UCSD-AML1 (cell line): ENCODE data around the gene SNX3.

ENCODE experiments used
- DNase-seq: peaks from one replicate; lab custom pipeline; 2025; ENCODE audit not compliant: unreplicated experiment; lab: John Stamatoyannopoulos, UW

The SNX3 gene

GRCh38 chr6:108171291-108171917 lies 89.4 kb downstream of the SNX3 start:
- no peak for DNase-seq

- no peak for DNase-seq
Observed at GRCh38 chr6:108170332-108171290, 90.2 kb downstream of the SNX3 start.

DNA sequence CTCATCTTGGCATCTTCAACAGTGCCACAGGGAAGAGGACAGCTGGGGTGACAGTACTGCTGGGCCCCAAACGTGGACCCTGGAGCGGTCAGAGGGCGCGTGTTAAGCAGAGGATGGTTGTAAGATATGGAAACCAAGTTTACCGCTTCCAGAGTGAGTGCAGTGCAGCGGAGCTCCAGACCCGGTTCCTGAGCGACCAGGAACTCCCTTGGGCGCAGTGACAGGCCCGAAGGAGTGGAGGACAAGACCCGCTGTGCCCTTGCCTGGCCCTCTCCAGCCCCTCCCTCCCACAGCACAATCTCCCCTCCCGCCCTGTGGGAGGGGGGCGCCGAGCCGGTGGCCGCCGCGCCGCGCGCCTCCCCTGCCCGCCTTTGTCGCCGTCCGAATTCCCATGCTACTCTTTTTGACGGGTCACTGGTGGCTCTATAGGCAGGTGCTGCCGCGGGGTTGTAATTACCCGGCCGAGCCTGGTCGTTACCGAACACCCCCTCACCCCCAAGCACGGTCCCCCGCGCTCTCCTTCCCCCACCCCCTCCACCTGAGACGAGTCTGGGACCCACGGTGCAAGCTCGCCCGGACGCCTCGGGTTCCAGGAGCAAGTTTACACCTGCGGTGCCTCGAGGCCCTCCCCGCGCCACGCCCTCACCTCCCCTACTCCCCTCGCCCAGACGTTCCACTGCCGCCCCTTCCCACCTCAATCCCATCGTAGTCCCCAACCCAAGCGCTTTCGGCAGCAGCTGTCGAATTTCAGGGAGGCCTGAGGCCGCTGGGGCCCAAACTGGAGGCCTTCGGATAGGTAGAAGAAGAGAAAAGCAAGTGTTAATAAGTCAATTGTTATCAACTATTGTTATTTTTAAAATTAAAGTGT lies 91.1 kb downstream of the SNX3 start:
- DNase-seq, result no peak

- DNase-seq, result no peak
Observed at GRCh38 chr6:108168501-108169463, 92.1 kb downstream of the SNX3 start.

DNA sequence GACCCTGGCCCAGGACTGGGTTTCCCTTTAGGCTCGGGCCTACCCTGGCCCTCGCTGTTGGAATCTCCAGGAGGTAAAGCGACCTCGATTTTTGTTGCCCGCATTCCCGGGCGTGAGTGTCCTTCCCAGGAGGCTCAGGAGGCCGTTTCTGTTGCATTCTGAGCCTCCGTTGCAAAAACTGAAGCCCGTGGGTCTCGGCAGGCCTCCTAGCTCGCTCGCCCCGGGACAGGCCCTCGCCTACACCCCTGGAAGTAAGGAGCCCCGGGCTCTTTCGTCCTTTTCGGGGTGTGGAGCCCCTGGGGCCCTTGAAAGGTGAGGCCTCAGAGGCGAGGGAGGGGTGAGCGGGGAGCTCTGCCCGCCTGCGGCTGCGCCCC lies 92.8 kb downstream of the SNX3 start:
- DNase-seq, result no peak

DNA sequence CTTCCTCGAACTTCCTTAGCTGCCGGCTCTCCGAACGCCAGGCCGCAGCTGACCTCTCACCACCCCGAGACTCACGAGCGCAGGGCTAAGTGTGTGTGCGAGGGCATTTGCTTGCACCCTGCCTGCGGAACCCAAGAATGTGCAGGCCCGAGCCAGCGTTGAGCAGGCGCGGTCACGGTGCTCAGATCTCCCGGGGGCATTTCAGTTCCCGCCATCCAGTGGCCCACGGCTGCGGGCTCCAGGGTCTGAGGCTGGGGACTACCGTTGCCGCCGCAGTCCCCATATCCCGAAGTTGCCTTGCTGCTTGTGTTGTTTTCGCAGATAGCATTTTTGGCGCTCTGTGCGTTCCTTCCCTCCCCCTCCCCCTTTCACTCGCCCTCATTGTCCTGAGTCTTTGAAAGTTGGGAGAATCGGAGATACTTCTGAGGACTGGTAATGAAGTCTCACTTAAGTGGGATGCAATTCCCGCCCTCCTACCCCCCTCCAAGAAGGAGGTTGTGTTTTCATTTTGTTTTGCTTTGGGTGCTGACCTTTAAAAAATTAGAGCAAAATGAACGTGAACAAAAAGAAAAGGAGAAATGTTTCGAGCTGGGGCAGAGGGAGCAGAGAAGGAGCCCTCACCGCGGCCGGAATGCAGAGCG lies 93.3 kb downstream of the SNX3 start:
- no peak for DNase-seq

- DNase-seq, result no peak
Observed at GRCh38 chr6:108166664-108167448, 94.0 kb downstream of the SNX3 start.

DNA sequence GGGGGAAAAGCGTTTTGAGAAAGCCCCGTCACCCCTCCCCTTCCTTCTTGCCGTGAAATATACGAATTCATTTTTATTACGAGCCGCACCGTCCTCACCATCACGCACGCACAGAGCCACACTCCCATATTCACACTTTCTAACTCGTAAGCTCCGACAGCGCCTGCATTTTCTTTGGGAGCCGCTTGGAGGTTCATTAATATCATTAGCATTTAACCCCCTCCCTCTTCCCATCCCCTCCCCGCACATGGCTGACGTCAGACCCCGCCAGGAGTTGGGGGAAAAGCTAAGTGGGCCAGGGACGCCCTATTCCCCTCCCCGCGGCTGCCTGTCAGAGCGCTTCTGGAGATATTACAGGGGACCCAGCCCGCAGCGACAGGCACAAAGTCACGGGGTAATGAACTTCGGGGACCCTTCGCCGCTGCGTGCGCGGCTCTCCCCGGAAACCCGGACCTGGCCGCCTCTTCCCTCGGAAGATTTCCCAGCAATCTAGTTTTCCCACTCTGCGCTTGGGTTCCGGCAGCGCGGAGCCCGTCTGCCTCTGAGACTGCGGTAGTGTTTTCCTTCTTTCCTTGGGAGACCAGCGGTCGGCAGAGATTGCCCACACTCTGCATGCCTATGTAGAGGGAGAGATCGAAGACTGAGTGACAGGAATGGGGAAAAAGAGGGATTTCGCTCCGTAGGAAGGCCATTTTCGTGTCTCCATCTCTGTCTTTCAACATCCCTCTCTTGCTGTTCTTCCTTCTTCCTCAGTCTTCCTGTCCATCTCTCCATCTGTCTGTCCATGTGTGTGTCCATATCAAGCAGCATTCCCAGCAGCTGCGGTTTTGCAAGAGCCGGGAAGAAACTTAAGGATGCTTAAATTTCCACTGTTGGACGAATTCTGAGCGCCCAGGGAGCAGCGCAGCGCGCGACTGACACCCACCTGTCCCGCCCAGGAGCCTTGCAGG lies 94.9 kb downstream of the SNX3 start, which contains the start of gene NR2E1:
TSS of gene NR2E1 (plus strand) at position 309 of the 950 bp plus-strand sequence. CDS start 744 bp downstream, outside the sequence.
- DNase-seq, result no peak

GRCh38 chr6:108164815-108165706 lies 95.8 kb downstream of the SNX3 start:
- no peak for DNase-seq

DNA sequence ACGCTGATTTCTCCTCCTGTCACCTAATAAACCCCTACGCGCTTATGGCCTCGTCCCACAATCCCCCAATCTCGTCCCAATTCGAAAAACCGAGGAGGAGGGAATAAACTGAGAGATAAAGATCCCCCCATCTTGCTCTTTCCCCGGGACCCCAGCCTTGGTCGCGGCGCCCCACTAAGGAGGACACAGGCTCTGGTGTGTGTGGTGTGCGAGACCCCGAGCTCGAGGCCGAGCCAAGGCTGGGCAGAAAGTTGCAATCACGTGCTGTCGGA lies 96.4 kb downstream of the SNX3 start:
- no peak for DNase-seq

DNA sequence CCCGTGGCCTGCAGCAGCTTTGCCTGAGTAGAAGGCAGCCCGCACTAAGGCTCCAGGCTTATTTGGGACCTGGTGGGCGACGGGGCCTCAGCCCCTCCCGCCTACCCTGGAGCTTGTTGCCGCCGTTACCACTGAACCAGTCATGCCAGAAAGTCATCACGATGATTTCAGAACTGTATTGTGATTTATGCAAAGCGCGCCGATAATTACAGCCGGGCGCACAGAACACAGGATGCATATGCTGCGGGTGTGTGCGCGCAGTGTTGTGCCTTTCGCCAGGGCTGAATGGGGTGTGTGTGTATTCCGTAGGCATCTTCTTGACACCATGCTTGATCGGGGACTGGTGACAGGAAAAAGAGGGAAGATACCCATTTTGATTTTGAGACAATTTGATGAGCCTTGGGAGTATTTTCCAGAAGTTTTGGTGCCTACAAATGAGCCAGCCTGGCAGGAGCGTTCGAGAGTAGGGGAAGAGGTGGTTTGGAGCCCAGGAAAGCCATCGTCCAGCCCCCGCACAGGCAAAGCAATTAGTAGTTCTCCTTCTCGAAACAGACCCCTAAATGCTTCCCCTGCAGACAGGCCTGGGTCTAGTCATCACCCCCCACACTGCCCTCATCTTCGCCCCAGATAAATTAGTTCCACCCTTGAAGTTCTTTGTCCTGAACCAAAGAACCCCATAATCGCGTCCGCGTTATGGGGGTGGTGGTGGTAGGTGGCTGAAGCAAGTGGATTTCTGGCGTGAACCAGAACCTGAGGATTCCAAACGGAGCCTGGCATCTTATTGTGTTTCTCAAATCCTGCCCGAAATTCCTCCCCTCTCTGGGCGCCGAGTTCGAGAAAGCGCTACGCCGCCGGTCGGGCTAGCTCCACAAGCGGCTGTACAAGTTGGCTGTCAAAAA lies 96.9 kb downstream of the SNX3 start:
- DNase-seq, result no peak

- DNase-seq, result no peak
Observed at GRCh38 chr6:108163267-108163643, 97.6 kb downstream of the SNX3 start.

GRCh38 chr6:108161724-108162282 lies 99.0 kb downstream of the SNX3 start:
- DNase-seq, result no peak
